GM12892 (cell line): Measurements from ENCODE around the gene SKA2.

Experiments
- POLR2A ChIP-seq: IDR thresholded peaks from 2 replicates; pipeline ENCODE4 v1.6.1; 2011; ENCODE audit warnings: low read depth, low read length, control low read depth
- POLR2AphosphoS5 ChIP-seq: IDR thresholded peaks from 2 replicates; pipeline ENCODE4 v1.6.1; 2011; ENCODE audit warnings: low read depth, low read length, control low read depth
- TAF1 ChIP-seq: IDR thresholded peaks from 2 replicates; pipeline ENCODE4 v1.6.1; 2011; ENCODE audit warnings: low read depth, mild to moderate bottlenecking, control low read depth, low read length, borderline replicate concordance

DNA sequence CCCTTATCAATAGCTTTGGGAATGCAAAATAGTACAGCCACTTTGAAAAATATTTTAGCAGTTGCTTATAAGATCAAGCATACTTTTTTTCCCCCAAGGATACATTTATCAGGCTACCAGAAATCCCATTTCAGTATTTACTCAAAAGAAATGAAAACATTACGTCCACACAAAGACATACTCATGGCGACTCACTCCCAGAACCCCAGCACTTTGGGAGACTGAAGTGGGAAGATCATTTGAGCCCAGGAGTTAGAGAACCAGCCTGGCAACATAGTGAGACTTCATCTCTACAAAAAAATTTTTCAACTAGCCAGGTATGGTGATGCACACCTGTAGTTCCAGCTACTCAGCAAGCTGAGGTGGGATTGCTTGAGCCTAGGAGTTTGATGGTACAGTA is 5.9 kb downstream of the SKA2 start:
- no peak for TF ChIP-seq POLR2A
- TF ChIP-seq TAF1: no peak
- no peak for TF ChIP-seq POLR2AphosphoS5
